ENCODE results near the gene FBXL20. TPM values are rescaled to one million over a fixed set of nuclear protein-coding genes. Genes with fewer than 3 reads are reported as not detected.

Gene FBXL20
- total and polyA plus RNA-seq, 2 of the 8 experiments (the other 6 are each of a cell fraction or from before 2014, with no cell fraction given) = 5.5 to 11.0 TPM

GRCh38 chr17:39305978-39306377 is 95.4 kb downstream of the FBXL20 start:
- 0 out of 2 replicates have a peak, but pooled peaks have one; percentile 31 for TF ChIP-seq USF2 (IDR thresholded peaks at IDR 0.05; ENCODE audit: low read length)
- TF ChIP-seq ZNF274 (IDR thresholded peaks at IDR 0.05; ENCODE audit: borderline replicate concordance, extremely low read depth, low read length) = no peak
- H3K4me1 ChIP-seq (replicated peaks in 1 of 4; ENCODE audit: control insufficient read depth in 3 of 4, insufficient read depth in 4 of 4, low read length in 3 of 4) = no peaks in the 10 kb centered on the region
- 76% methylated on average over 7 of the region's 7 CpGs; no CpG with 5 or more reads in 1 of the 2 experiments for WGBS, 2 experiments (ENCODE audit: extremely low coverage in 1 of 2, insufficient coverage in 1 of 2, insufficient read length in 1 of 2, insufficient replicate concordance in 2 of 2, low coverage in 1 of 2, low lambda C conversion rate in 2 of 2, missing lambda C conversion rate in 1 of 2)
- H4K91ac ChIP-seq (replicated peaks; ENCODE audit: insufficient read length, low read length) = no peak overlapping the region
- H3K23ac ChIP-seq (ENCODE audit: insufficient read length) = no peak overlapping the region
- H4K8ac ChIP-seq (ENCODE audit: extremely low read depth, insufficient read depth, low read length) = no peak overlapping the region
- H3K79me1 ChIP-seq (ENCODE audit: low read depth, low read length) = no peaks in the 10 kb centered on the region
- H3K9me3 ChIP-seq (ENCODE audit: insufficient read depth in 2 of 2, low read depth in 1 of 2, low read length in 1 of 2) = no peaks in the 10 kb centered on the region
- H3K18ac ChIP-seq (ENCODE audit: extremely low read depth, low read length) = no peak overlapping the region
- no peaks in the 10 kb centered on the region for H3K79me2 ChIP-seq (ENCODE audit: control insufficient read depth in 1 of 2, insufficient read depth in 2 of 2, low read length in 2 of 2)
- FAIRE-seq (no peak), DNase-seq (ENCODE audit: low read depth in 1 of 2, low spot score in 2 of 2) (peak in 1 of 2 experiments; percentile 42)
- H3K23me2 ChIP-seq (ENCODE audit: low read depth, low read length) = no peaks in the 10 kb centered on the region
- no peak overlapping the region for H3K4me3 ChIP-seq (ENCODE audit: extremely low read depth in 1 of 4, insufficient read depth in 2 of 4, low read depth in 3 of 4, low read length in 4 of 4)
- no peak overlapping the region for H4K5ac ChIP-seq (ENCODE audit: insufficient read length, low read depth, low read length)
- H3K27me3 ChIP-seq (replicated peaks in 1 of 4; ENCODE audit: control insufficient read depth in 3 of 4, extremely low read depth in 1 of 4, insufficient read depth in 3 of 4, low read length in 3 of 4) = no peaks in the 10 kb centered on the region
- no peak overlapping the region for H3K9ac ChIP-seq (replicated peaks in 1 of 4; ENCODE audit: extremely low read depth in 1 of 4, low read depth in 3 of 4, low read length in 3 of 4)
- H3K14ac ChIP-seq (ENCODE audit: insufficient read length) = no peak overlapping the region
- POLR2A ChIA-PET (ENCODE audit: partially characterized antibody) = interaction anchor here (0.7 to 1.0 kb wide), 2 partner anchors 15 to 17 kb away, joined by 3 read pairs; no protein-coding TSS in a partner anchor
- H3K4me2 ChIP-seq (ENCODE audit: insufficient read depth in 1 of 2, low read depth in 2 of 2, low read length in 2 of 2) = no peak overlapping the region
- no peak overlapping the region for H2BK15ac ChIP-seq (ENCODE audit: low read length)
- H2BK20ac ChIP-seq (ENCODE audit: low read length) = no peak overlapping the region
- H2BK12ac ChIP-seq (ENCODE audit: low read depth, low read length) = no peak overlapping the region
- no peak overlapping the region for H2BK120ac ChIP-seq (replicated peaks; ENCODE audit: low read depth, low read length)
- H2AK5ac ChIP-seq (ENCODE audit: low read depth, low read length) = no peak overlapping the region
- no peak overlapping the region for H3K4ac ChIP-seq (replicated peaks; ENCODE audit: insufficient read length, low read depth, low read length)
- no peak overlapping the region for H2AFZ ChIP-seq (ENCODE audit: low read length)
- no peaks in the 10 kb centered on the region for H3K36me3 ChIP-seq (ENCODE audit: control insufficient read depth in 2 of 4, insufficient read depth in 4 of 4, low read length in 3 of 4)
- H2BK5ac ChIP-seq (ENCODE audit: low read depth, low read length) = no peak overlapping the region
- H4K20me1 ChIP-seq (replicated peaks in 1 of 2; ENCODE audit: control insufficient read depth in 1 of 2, insufficient read depth in 2 of 2, low read length in 2 of 2) = no peaks in the 10 kb centered on the region
- no peak overlapping the region for H3K56ac ChIP-seq (replicated peaks; ENCODE audit: insufficient read length, low read depth, low read length)
- CTCF ChIA-PET (ENCODE audit: partially characterized antibody) = interaction anchor here (0.6 to 1.7 kb wide), 4 partner anchors 61 to 896 kb away, joined by 3 to 6 read pairs (median 3); no protein-coding TSS in a partner anchor
- H3K27ac ChIP-seq (ENCODE audit: low read depth, low read length) = no peak overlapping the region

All from H1 (cell line).